Measurements from ENCODE around the gene NPHS1.

NPHS1 gene

DNA sequence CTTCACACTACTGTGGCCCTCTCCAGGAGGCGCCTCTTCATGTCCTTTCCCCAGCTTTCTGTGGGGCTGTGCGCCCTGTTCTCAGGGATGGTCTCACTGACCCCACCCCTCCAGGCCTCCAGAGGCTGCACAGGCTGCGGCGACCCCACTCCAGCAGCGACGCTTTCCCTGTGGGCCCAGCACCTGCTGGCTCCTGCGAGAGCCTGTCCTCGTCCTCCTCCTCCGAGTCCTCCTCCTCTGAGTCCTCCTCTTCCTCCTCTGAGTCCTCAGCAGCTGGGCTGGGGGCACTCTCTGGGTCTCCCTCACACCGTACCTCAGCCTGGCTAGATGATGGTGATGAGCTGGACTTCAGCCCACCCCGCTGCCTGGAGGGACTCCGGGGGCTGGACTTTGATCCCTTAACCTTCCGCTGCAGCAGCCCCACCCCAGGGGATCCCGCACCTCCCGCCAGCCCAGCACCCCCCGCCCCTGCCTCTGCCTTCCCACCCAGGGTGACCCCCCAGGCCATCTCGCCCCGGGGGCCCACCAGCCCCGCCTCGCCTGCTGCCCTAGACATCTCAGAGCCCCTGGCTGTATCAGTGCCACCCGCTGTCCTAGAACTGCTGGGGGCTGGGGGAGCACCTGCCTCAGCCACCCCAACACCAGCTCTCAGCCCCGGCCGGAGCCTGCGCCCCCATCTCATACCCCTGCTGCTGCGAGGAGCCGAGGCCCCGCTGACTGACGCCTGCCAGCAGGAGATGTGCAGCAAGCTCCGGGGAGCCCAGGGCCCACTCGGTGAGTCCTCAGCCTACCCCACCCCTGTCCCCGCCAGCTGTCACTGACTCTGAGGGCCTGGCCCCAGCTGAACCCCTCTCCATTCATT lies 65.8 kb downstream of the NPHS1 start:
- no peak for DNase-seq

DNA sequence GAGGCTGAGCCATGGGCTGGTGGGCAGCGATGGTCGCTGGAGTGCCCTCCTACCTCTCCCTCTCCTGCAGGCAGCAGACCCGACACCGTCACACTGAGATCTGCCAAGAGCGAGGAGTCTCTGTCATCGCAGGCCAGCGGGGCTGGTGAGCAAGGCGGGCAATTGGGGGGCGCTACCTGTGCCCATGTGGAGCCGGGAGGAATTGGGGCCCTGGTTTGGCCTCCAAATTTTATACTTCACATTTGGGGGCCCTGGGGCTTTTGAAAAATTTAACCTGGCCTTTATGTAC lies 67.0 kb downstream of the NPHS1 start:
- no peak for DNase-seq

DNA sequence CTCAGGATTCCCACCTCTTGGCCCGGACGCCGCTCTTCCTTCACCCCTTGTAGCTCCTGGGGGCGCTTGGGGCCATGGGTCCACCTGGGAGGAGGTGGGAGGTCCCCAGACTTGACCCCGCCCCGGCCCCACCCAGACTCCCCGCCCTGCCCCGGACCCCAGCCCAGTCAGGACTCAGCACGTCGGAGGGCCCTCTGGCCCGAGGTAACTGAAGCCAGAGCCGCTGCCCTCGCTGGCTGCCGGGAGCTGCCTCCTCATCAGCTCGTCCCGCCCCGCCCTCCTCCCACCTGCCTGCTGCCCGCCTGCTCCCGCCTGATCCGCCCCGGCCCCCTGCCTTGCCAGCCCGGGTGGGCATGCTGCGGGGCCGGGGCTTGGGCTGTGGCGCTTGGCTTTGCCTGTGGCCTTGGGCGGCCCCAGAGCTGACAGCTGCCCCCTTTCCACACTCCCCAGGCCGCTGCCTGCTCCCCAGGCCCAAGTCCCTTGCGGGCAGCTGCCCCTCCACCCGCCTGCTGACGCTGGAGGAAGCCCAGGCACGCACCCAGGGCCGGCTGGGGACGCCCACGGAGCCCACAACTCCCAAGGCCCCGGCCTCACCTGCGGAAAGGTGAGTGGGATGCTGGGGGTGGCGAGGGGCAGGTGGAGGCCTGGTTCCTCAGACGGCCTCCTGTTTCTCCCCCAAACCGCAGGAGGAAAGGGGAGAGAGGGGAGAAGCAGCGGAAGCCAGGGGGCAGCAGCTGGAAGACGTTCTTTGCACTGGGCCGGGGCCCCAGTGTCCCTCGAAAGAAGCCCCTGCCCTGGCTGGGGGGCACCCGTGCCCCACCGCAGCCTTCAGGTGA lies 67.6 kb downstream of the NPHS1 start:
- DNase-seq, result no peak

DNA sequence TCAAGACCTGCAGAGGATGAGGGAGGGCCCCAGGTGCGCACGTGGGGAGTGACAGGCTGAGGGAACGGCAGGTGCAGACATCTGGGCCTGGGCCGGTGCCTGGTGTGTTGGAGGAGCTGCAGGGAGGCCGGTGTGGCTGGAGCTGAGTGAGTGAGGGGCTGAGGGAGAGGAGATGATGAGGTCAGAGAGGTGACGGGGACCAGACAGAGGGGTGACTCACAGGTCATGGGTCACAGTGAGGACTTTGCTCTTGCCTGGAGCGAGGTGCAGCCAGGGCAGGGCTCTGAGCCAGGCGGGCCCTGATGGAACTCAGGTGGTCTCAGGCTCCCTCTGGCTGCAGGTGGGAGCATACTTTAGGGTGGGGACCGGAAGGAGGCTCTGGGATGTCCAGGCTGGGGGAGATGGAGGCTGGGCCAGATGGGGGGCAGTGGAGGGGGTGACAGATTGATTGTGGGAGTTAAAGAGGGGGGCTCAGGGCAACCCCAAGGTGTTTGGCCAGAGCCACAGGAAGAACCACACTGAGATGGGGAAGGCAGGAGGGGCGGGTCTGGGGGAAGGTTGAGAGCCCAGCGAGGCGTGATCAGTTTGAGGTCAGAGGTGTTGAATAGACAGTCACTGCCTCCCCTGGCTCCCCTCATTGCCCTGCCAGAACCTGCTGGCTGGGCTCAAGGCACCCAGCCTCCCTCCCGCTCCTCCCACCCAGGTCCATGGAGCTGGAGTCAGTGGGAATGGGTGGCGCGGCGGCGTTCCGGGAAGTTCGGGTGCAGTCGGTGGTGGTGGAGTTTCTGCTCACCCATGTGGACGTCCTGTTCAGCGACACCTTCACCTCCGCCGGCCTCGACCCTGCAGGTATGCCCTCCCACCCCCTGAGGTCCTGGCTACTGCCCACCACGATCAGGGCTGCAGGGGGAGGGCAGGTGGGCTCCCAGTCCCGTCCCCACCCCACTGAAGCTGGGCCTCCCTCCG lies 68.6 kb downstream of the NPHS1 start:
- DNase-seq, result no peak

DNA sequence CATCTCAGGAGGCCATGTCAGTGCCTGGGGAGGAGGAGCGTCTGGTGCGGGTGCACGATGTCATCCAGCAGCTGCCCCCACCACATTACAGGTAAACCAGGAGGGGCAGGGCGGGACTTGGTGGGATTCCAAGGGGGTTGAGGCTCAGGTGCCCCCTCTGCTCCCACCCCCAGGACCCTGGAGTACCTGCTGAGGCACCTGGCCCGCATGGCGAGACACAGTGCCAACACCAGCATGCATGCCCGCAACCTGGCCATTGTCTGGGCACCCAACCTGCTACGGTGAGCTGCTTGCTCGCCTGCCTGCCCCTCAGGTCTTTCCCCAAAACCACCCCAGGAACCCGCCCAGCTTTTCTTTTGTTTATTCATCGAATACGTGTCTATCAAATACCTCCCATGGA lies 69.7 kb downstream of the NPHS1 start:
- no peak for DNase-seq

DNA sequence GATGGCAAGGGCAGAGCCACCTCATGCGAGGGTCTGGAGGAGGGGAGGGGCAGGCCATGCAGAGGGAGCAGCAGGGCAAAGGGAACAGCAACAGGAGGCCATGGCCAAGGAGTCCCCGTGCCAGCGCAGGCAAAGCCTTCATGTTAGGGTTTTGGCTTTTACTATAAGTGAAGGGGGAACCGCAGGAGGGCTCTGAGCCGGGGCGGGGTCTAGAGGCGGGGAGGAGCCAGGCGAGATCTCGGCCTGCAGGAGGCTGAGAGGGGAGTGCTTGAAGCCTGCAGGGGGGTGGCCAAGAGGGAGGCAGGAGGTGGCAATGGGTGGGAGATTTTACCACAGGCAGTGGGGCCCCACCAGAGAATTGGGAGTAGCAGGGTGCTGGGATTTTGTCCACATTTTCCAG lies 70.7 kb downstream of the NPHS1 start:
- DNase-seq, result no peak

DNA sequence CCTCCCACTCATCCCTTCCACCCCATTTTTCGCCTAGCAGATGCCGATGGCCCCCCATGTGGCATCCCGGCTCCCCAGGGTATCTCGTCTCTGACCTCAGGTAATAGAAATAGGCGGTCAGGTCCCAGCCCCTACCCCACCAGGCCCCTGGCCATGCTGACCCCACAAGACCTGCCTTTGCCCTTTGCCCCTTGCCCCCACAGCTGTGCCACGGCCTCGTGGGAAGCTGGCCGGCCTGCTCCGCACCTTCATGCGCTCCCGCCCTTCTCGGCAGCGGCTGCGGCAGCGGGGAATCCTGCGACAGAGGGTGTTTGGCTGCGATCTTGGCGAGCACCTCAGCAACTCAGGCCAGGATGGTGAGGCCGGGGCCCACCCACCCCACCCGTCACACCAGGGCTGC lies 71.6 kb downstream of the NPHS1 start:
- DNase-seq, result no peak

DNA sequence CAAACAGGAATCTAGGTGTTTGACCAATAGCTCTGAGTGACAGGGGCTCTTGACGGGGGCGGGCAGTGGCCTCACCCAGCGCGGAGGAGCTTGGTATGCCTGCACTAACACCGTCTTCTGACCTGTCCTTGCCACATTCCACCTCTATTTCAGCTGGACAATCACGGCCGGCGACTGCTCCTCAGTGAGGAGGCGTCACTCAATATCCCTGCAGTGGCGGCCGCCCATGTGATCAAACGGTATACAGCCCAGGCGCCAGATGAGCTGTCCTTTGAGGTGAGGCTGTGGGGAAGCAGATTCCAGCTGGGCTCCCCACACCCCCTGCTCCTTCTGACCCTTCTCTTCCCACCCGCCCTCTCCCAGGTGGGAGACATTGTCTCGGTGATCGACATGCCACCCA lies 72.2 kb downstream of the NPHS1 start:
- DNase-seq, result no peak

DNA sequence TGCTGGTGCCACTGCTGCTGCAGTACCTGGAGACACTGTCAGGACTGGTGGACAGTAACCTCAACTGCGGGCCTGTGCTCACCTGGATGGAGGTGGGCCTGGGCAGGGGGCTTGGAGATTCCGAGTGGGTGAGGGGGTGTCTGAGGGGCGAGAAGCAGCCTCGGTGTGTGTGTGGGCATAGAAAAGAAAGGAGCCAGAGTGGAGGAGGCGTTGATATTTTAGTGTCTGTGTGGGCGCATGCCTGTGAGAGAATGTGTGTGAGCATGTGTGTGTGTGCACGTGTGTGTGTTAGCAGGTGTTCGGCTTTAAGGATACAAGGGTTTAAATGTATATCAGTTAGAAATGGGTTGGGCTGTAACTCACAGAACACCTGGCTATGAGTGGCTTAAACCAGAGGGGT lies 73.3 kb downstream of the NPHS1 start:
- DNase-seq, result no peak

DNA sequence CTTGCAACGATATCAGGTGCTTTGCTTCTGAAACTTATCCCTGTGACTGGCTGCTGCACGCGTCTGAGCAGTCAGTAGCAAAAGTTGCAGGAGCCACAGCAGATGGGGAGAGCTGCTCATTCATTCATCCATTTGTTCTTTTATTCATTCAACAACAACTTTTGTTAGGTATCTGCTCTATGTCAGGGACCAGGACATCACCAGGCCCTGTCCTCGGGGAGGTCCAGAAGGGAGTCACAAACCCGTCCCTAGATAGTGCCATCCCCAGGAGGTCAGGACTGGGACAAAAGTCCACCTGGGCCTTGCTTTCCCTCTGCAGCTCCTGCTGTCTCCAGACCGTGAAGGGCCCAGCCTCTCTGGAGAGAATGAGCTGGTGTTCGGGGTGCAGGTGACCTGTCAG lies 74.3 kb downstream of the NPHS1 start:
- no peak for DNase-seq

DNA sequence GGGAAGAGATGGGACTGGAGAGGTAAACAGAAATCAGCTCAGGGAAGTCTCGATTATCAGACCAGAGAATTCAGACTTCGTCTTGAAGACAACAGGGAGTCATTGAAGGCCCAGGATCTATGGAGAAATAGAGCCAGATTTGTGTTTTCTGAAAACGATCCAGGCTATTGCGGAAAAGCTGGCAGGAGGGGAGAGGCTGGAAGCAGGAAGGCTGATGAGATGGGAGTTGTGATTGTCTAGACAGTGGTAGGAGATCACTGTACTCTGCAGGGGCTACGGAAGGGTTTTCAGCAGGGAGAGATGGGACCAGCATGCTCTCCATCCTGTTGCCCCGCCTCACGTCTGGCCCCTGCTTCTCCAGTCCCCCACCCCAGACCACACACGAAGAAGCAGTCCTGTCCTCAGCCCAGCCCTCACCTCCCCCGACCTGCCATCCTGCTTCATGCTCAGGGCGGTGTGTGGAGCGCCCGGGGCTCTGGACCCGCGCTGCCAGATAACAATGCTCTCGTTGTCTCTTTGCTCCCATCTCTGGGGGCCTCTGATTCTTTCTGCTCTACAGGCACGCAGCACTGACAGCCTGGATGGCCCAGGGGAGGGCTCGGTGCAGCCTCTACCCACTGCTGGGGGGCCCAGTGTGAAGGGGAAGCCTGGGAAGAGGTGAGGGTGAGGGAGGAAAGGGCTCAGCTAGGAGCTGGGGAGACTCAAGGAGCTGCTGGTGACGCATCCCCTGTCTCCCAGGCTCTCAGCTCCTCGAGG lies 75.0 kb downstream of the NPHS1 start:
- DNase-seq, result no peak

DNA sequence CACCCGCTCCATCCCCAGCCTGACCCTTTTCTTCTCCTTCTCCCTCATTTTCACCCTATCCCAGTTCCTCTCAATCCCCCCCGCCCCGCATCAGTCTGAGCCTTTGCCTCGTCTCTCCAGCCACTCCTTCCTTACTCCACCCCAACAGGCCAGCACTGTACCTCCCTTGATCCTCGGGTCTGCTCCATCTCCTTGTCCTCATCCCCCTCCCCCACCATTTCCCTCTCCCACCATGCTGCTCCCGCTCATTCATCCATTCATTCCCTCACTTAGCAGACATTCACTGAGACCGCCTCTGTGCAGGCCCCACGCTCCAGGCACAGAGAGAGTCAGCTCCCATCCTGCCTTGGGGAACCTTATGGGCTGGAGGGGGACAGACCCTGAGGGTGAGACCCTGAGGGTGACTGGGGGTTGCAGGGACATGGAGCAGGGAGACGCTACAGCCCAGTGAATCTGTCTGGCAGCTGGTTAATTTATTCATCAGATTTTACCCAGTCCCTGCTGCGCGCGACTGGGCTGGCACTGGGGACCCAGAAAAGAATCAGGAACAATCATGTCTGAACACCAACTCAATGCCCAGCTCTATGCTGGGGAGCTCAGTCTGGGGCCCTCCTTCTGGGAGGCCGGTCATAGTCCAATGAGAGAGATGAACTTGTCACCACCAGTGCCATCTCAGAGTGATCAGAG lies 76.1 kb downstream of the NPHS1 start:
- DNase-seq, result no peak
